HepG2 (cell line): ENCODE results near the gene SMYD1. TPM values are rescaled to one million over a fixed set of nuclear protein-coding genes. Genes with fewer than 3 reads are reported as not detected.

Source experiments
- KAT7 ChIP-seq: IDR thresholded peaks from 2 replicates; pipeline ENCODE4 v1.6.1; 2018; ENCODE audit warnings: borderline replicate concordance, missing compliant biosample characterization
- MED8 ChIP-seq: sonication (generic); formaldehyde crosslinking; IDR thresholded peaks from 2 replicates; pipeline ENCODE4 v1.8.1; 2023; ENCODE audit warnings: mild to moderate bottlenecking, missing genetic modification reagents; ENCODE audit not compliant: insufficient replicate concordance
- PAX8 ChIP-seq: sonication (generic); formaldehyde crosslinking; IDR thresholded peaks from 2 replicates; pipeline ENCODE4 v1.8.0; 2022; ENCODE audit warnings: mild to moderate bottlenecking, missing genetic modification reagents, borderline replicate concordance
- PITX1 ChIP-seq: sonication (generic); formaldehyde crosslinking; IDR thresholded peaks from 2 replicates; pipeline ENCODE4 v1.5.1; 2020; ENCODE audit warnings: mild to moderate bottlenecking, missing genetic modification reagents
- POLR2A ChIP-seq, 2 experiments: IDR thresholded peaks; 2 replicates each; pipeline ENCODE4 v1.6.1; 2011; ENCODE audit warnings: low read depth in 2 of 2, low read length in 2 of 2, mild to moderate bottlenecking in 1 of 2, moderate library complexity in 1 of 2; ENCODE audit not compliant: insufficient read depth in 1 of 2
- RBFOX2 ChIP-seq: fragments of 200-400 bp; formaldehyde crosslinking; IDR thresholded peaks from 2 replicates; pipeline ENCODE4 v1.6.1; 2017; ENCODE audit warnings: low read depth, mild to moderate bottlenecking, low read length
- SRY ChIP-seq: sonication (generic); formaldehyde crosslinking; IDR thresholded peaks from 2 replicates; pipeline ENCODE4 v1.8.0; 2022; ENCODE audit warnings: mild to moderate bottlenecking, missing genetic modification reagents
- THAP11 ChIP-seq: IDR thresholded peaks from 2 replicates; pipeline ENCODE4 v1.6.1; 2016; ENCODE audit warnings: missing biosample characterization, missing genetic modification reagents
- TMF1 ChIP-seq: sonication (generic); formaldehyde crosslinking; IDR thresholded peaks from 2 replicates; pipeline ENCODE4 v1.8.1; 2022; ENCODE audit warnings: low read depth, missing genetic modification reagents
- ZFP82 ChIP-seq: sonication (generic); formaldehyde crosslinking; IDR thresholded peaks from 2 replicates; pipeline ENCODE4 v1.5.1; 2020; ENCODE audit warnings: mild to moderate bottlenecking, missing genetic modification reagents, borderline replicate concordance
- ZNF33B ChIP-seq: sonication (generic); formaldehyde crosslinking; IDR thresholded peaks from 2 replicates; pipeline ENCODE4 v1.5.1; 2020; ENCODE audit warnings: mild to moderate bottlenecking, missing genetic modification reagents
- ZNF75D ChIP-seq: sonication (generic); formaldehyde crosslinking; IDR thresholded peaks from 2 replicates; pipeline ENCODE4 v1.8.1; 2023; ENCODE audit warnings: missing genetic modification reagents, mild to moderate bottlenecking, borderline replicate concordance
- polyA plus RNA-seq, 8 experiments: library from polyadenylated mRNA; depleted of rRNA in 3 of 8; stranded (reverse) in 7 of 8; unstranded in 1 of 8; fragments of >200 nt; fragmentation: Illumina TruSeq in 4 of 8; extraction: Trizol in 4 of 8; gene quantifications; 2 replicates each; pipeline versions ENCODE4 v1.2.1 to v1.2.3, GENCODE V29; 2011 to 2016; ENCODE audit warnings: low read depth in 4 of 8, missing spikeins in 1 of 8, mixed read lengths in 1 of 8; ENCODE audit not compliant: insufficient read depth in 1 of 8
- total RNA-seq, 5 experiments: library from RNA; depleted of rRNA; stranded (reverse); fragments of >200 nt; fragmentation: Illumina TruSeq; extraction: Trizol; gene quantifications; 2 replicates each; pipeline ENCODE4 v1.2.3, GENCODE V29; 2016; ENCODE audit warnings: low read depth in 1 of 5
- TF ChIP-seq, protein P1 (sequence below): sonication (generic); formaldehyde crosslinking; IDR thresholded peaks from 2 replicates; pipeline ENCODE4 v1.4.0; 2020; ENCODE audit warnings: mild to moderate bottlenecking, missing genetic modification reagents
- TF ChIP-seq, protein P2 (sequence below): sonication (generic); formaldehyde crosslinking; IDR thresholded peaks from 2 replicates; pipeline ENCODE4 v1.8.1; 2023; ENCODE audit warnings: missing genetic modification reagents, inconsistent platforms, borderline replicate concordance
- TF ChIP-seq, protein P3 (sequence below): sonication (generic); formaldehyde crosslinking; IDR thresholded peaks from 2 replicates; pipeline ENCODE4 v1.8.0; 2022; ENCODE audit warnings: missing genetic modification reagents, mild to moderate bottlenecking, moderate library complexity, borderline replicate concordance
- TF ChIP-seq, protein P4 (sequence below): IDR thresholded peaks from 2 replicates; pipeline ENCODE4 v1.6.1; 2016

The SMYD1 gene
- total and polyA plus RNA-seq, 2 of the 13 experiments (the other 11 are each of a cell fraction or from before 2014, with no cell fraction given) = not detected

DNA sequence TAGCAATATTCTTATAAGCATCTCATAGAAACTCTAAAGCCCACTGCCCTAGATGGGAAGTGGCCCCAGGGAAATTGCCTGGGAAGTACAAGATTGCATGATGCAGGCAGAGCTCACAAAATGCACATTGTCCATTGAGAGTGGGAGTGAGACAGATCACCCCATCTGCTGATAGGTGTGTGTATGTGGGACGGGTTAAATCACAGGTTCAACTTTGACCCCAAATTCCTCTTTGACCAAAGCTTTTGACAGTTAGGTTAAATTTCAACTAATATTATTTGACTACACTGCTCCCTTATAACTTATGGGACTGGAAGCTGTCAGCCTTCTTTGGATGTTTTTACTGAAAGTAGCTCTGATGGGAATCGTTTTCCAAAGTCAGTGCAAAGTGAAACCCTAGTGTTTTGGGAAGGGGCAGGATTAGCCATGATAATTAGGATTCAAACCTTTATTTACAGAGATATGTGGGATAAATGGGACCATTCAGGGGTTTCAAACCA lies 71.6 kb downstream of the SMYD1 start (continued):
- TF ChIP-seq THAP11 (CRISPR knock-in tag) (peak; percentile 64; the same call in 1 of the 2 replicates), POLR2A (IDR thresholded peaks at IDR 0.05; ENCODE audit: insufficient read depth in 1 of 2, low read depth in 2 of 2, low read length in 2 of 2) (peak; percentile 66), PAX8 (CRISPR knock-in tag) (no peak), RBFOX2 (peak; percentile 57; the same call in 1 of the 2 replicates), ZFP82 (CRISPR knock-in tag) (no peak), MED8 (CRISPR knock-in tag) (peak; percentile 71), SRY (CRISPR knock-in tag) (no peak), ZNF33B (CRISPR knock-in tag) (no peak), KAT7 (CRISPR knock-in tag) (peak; percentile 89), TMF1 (CRISPR knock-in tag) (no peak), PITX1 (CRISPR knock-in tag) (peak; percentile 85; the same call in 1 of the 2 replicates), ZNF75D (CRISPR knock-in tag) (no peak)
- TF ChIP-seq, protein P1, sequence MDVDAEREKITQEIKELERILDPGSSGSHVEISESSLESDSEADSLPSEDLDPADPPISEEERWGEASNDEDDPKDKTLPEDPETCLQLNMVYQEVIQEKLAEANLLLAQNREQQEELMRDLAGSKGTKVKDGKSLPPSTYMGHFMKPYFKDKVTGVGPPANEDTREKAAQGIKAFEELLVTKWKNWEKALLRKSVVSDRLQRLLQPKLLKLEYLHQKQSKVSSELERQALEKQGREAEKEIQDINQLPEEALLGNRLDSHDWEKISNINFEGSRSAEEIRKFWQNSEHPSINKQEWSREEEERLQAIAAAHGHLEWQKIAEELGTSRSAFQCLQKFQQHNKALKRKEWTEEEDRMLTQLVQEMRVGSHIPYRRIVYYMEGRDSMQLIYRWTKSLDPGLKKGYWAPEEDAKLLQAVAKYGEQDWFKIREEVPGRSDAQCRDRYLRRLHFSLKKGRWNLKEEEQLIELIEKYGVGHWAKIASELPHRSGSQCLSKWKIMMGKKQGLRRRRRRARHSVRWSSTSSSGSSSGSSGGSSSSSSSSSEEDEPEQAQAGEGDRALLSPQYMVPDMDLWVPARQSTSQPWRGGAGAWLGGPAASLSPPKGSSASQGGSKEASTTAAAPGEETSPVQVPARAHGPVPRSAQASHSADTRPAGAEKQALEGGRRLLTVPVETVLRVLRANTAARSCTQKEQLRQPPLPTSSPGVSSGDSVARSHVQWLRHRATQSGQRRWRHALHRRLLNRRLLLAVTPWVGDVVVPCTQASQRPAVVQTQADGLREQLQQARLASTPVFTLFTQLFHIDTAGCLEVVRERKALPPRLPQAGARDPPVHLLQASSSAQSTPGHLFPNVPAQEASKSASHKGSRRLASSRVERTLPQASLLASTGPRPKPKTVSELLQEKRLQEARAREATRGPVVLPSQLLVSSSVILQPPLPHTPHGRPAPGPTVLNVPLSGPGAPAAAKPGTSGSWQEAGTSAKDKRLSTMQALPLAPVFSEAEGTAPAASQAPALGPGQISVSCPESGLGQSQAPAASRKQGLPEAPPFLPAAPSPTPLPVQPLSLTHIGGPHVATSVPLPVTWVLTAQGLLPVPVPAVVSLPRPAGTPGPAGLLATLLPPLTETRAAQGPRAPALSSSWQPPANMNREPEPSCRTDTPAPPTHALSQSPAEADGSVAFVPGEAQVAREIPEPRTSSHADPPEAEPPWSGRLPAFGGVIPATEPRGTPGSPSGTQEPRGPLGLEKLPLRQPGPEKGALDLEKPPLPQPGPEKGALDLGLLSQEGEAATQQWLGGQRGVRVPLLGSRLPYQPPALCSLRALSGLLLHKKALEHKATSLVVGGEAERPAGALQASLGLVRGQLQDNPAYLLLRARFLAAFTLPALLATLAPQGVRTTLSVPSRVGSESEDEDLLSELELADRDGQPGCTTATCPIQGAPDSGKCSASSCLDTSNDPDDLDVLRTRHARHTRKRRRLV (CRISPR knock-in tag) = no peak
- TF ChIP-seq, protein P2, sequence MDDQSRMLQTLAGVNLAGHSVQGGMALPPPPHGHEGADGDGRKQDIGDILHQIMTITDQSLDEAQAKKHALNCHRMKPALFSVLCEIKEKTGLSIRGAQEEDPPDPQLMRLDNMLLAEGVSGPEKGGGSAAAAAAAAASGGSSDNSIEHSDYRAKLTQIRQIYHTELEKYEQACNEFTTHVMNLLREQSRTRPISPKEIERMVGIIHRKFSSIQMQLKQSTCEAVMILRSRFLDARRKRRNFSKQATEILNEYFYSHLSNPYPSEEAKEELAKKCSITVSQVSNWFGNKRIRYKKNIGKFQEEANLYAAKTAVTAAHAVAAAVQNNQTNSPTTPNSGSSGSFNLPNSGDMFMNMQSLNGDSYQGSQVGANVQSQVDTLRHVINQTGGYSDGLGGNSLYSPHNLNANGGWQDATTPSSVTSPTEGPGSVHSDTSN (CRISPR knock-in tag) = no peak
- TF ChIP-seq, protein P3, sequence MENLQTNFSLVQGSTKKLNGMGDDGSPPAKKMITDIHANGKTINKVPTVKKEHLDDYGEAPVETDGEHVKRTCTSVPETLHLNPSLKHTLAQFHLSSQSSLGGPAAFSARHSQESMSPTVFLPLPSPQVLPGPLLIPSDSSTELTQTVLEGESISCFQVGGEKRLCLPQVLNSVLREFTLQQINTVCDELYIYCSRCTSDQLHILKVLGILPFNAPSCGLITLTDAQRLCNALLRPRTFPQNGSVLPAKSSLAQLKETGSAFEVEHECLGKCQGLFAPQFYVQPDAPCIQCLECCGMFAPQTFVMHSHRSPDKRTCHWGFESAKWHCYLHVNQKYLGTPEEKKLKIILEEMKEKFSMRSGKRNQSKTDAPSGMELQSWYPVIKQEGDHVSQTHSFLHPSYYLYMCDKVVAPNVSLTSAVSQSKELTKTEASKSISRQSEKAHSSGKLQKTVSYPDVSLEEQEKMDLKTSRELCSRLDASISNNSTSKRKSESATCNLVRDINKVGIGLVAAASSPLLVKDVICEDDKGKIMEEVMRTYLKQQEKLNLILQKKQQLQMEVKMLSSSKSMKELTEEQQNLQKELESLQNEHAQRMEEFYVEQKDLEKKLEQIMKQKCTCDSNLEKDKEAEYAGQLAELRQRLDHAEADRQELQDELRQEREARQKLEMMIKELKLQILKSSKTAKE (CRISPR knock-in tag) = no peak
- TF ChIP-seq, protein P4, sequence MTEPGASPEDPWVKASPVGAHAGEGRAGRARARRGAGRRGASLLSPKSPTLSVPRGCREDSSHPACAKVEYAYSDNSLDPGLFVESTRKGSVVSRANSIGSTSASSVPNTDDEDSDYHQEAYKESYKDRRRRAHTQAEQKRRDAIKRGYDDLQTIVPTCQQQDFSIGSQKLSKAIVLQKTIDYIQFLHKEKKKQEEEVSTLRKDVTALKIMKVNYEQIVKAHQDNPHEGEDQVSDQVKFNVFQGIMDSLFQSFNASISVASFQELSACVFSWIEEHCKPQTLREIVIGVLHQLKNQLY = peak; percentile 87
